Measurements from ENCODE around the gene PTCD3.

Gene PTCD3

DNA sequence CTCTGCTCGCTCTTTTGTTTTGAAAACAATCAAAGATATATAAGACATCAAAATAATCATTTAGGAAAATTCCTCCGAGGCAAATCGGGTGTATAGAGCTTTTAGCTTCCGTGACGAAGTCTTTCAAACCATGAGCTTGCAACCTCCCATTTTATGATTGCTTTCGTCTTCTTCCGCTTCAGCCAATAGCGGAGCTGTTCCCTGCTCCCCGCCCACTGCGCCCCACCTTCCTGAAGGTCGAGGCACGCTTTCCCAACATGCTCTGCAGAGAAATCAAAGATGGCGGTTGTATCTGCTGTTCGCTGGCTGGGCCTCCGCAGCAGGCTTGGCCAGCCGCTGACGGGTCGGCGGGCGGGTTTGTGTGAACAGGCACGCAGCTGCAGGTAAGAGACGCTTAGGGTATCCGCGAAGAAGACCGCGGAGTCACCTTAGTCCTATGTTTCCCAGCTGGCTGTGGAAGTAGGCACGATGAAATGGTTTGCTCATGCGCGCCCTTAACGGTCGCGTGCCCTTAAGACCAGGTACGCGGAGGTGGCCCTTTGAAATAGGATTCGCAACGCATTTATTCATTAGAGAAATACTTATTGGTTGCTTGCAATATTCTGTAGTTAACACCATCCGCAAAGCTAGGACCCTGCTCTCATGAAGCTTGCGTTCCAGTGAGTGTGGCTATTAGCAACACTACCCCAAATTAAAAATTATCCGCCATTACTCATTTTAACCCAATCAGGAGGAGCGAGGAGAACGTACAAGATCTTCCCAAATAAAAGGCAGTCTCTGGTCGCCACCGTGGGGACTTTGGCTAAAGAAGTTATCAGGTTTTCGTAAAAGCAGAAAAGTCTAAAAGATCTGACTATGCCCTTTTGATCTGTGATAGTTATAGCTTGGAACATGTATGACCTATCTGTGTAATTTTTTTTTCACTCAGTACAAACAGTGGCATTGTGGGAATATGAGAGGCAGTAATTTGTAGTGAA lies at the start of gene PTCD3:
Gene PTCD3, plus strand, starts transcription at position 267 of the 977 bp plus-strand sequence. Its CDS starts 13 bp downstream, at position 280.
- peak; percentile 94 for DNase-seq

- DNase-seq: no peak
These were observed 49.3 kb upstream of the PTCD3 start for GRCh38 chr2:86056590-86057331.

DNA sequence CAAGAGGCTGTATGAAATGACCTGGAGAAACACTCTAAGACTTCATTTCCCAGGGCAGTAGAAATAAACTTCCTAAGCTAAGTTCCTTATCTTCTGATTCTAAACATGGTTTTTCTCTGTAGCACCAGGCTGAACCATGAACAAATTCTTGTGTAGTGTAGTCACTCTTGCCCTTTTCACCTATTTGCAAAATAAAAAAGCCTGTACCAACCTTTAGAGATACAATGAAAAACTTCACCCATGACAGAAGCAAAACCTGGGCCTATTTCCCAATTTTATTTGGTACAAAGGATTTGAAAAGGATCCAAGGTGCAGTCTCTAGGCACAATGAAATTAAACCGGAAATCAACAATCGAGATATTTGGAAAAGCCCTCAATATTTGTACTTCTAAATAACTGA lies 44.0 kb upstream of the PTCD3 start:
- no peak for DNase-seq

DNA sequence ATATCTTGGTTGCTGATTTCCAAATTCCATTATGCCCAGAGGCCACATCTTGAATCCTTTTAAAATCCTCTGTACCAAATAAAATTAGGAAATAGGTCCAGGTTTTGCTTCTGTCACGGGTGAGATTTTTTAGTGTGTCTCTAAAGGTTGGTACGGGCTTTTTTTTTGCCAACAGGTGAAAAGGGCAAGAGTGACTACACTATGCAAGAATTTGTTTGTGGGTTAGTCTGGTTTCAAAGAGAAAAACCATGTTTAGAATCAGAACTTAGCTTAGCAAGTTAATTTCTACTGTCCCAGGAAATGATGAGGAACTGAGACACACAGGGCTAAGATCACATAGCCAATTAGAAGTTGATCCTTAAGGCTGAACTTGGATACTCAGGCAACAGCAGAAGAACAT lies 42.0 kb upstream of the PTCD3 start:
- DNase-seq: no peak

- DNase-seq: no peak
These were observed 40.5 kb upstream of the PTCD3 start for GRCh38 chr2:86065512-86065911.

- no peak for DNase-seq
These were observed 39.9 kb upstream of the PTCD3 start for GRCh38 chr2:86066007-86066578.

DNA sequence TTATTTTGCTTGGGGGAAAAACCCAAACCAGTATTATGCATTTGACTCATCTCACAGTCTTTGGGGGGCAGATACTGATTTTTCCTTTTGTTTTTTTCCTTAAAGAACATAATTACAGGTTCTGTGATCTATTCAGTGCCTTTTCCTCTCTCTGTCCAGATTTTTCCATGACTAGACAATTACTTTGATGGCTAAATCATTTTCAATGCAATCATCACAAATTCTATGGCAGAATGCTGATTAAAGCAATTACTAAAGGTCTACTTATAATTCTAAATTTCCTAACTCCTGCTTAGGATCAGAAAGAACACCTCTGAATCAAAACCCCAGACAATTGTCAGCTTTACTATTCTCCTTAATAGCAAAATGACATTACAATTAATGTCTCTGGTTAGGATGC lies 39.1 kb upstream of the PTCD3 start:
- DNase-seq: no peak

DNA sequence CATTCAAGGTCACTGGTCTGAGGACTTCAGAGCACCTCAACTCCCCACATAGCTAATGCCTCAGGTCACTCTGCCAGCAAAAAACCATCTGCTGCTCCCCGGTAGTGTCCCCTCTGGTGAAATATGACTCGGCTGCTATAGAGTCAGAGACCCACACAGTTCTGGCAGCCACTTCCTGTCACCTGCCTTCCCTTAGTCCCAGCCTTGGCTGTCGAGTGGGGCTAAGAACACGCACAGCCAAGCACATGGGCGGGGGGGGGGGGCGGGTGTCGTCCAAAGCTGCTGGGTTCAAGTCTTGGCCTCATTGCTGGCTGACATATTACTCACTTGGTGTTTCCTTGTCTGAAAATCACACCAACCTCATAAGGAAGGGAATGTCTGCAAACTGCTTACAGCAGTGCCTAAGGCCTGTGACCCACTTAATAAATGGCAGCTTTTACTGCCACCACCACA lies 37.9 kb upstream of the PTCD3 start:
- peak; percentile 27 for DNase-seq

DNA sequence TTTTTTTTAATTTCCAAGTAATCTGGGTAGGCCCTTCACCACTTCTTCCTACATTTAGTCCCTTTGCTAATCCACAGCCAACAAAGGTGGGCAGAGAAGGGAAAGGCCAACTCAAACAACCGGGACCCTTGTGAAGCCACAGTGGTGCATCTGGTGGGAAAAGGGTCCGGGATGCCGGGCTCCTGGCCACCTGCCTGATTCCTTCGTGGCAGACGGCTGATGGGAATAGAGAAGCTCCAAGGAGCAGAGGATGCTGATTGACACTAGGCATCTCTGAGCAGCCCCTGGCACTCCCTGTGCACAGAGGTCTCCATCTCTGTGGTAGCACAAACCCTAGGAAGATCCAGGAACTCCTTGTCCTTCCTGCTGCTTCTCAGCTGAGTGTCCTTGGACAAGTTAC lies 37.4 kb upstream of the PTCD3 start:
- no peak for DNase-seq

DNA sequence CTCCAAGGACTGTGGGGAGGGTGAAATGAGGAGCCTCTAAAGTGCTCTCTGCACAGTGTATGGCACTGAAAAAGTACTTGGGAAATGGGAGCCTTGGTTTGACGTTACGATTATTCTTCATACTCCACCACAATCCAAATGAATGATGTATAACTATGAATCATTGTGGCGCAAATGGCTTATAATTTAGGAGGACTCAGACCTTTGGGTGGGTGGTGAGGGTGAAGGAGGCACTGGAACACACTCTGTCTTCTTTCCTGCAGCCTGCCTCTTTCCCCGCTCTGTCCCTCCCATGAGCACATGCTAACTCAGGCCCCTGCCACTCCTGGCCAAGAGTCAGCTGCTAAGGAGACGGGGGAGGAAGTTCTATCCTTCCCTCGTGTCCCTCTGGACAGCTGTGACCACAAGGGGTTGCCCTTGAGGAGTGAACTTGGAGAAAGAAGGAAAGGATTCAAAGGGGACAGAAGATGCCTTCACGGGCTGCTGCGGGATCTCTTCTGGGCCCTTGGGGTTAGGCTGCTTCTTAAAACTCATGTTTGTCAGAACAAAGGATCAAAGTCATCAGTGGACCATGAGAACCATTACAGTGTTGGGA lies 36.8 kb upstream of the PTCD3 start:
- DNase-seq: no peak

DNA sequence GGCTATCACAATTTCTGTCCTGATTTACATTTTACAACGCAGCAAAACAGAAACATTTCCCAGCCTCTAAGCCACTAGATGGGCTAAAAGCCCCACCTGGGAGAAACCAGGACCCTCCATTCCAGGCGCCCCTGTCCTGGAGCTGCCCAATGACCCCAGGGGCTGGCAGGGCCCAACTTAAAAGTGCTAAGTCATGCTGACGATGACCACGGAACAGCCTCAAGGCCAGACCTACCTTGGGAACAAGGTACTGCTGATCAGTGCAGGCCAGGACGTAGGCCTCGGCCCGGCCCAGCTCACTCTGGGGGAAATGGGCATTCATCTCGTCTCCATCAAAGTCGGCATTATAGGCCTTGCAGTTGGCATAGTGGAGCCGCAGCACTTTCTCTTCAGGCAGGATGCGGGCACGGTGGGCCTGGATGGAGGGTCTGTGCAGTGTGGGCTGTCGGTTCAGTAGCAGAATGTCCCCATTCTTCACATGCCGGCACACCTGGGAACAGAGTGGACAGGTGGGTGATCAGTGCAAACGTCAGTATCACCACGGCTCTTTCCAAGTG lies 36.2 kb upstream of the PTCD3 start:
- DNase-seq: no peak

- DNase-seq: no peak
These were observed 35.2 kb upstream of the PTCD3 start for GRCh38 chr2:86070868-86071267.

GRCh38 chr2:86072271-86072858 lies 33.7 kb upstream of the PTCD3 start:
- DNase-seq: peak; percentile 9

GRCh38 chr2:86073225-86073624 lies 32.8 kb upstream of the PTCD3 start:
- peak; percentile 4 for DNase-seq

DNA sequence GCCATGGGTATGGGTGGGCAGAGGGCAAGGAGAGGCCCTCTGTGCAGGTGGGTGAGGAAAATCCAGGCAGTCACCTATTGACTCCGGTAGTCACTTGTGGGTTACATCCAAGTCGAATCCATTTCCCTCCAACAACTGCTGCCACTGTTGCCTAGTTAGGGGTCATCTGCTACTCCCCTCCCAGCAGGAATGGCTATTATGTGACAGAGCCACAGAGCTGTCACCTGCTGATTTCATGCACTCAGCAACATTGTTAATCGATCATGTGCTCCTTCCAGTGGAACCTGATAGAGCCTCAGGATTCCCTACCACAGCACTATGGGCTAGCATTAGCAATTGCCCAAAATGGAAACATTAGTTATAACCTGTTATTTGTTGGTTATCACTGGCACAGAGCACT lies 31.8 kb upstream of the PTCD3 start:
- DNase-seq: no peak

GRCh38 chr2:86074811-86075210 lies 31.2 kb upstream of the PTCD3 start:
- DNase-seq: no peak

GRCh38 chr2:86075886-86076285 lies 30.1 kb upstream of the PTCD3 start:
- no peak for DNase-seq

- DNase-seq: peak; percentile 57
These were observed 27.1 kb upstream of the PTCD3 start for GRCh38 chr2:86078774-86079545.

- peak; percentile 25 for DNase-seq
These were observed 25.8 kb upstream of the PTCD3 start for GRCh38 chr2:86079981-86080911.

DNA sequence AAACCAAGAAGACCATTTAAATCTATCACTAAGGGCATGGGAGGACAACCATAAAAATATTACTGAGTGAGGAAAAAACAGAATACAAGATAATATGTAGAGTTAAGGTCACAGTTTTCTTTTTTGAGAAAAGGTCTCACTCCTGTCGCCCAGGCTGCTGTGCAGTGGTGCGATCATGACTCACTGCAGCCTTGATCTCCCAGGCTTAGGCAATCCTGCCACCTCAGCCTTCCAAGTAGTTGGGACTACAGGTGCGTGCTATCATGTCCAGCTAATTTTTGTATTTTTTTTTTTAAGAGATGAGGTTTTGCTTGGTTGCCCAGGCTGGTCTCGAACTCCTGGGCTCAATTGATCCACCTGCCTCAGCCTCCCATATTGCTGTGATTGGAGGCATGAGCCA lies 24.3 kb upstream of the PTCD3 start:
- no peak for DNase-seq
